HG03342 (cell line): Measurements from ENCODE around the gene NDUFAB1.
"Not testable (repeated sequence)": the region's sequence is repeated elsewhere in the genome, so short reads cannot be mapped to it uniquely, and the experiment has no call there.

Experiments used
- ATAC-seq: cut with Tn5 transposase; IDR thresholded peaks from one replicate; pipeline ENCODE4 v1.9.1; 2021; ENCODE audit warnings: mild to moderate bottlenecking, moderate library complexity; ENCODE audit not compliant: unreplicated experiment

The NDUFAB1 gene

DNA sequence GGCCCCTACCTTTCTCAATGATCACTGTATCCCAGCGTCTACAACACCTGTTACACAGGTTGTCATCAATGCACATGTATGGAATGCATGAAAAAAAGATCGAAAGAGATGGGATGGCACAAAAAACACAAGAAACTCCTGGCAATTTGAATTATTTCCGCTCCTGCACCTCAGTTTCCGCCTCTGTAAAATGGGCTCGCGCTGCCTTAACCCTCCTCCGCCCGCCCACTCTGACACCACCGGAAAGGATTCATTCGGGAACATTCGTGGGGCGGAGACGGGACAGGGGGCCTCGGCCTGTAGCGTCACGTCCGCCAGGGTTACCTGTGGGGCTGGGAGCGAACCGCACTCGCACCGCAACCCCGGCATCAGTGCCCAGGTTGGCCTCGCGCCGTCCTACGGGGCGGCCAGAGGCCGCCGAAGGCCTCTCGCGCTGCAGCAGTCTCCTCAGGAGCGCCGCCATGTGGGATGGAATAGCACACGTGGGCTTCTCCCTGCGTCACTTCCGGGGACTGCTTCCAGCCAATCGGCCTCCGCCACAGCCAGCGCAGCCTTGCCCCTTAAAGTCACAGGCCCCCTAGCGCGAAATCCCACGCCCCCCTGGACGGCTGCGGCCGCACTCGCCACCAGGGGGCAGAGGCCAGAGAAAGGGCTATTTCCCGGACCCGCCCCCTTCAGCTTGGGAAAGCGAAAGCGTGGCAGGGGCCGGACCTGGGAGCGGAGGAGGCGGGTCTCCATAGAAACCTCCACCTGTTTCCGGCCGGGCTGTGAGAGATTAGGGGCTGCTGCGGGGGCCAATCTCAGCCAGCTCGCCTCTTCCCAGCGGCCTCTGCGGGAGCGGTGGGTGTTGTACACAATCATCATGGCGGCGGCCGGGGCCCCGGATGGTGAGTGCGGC, 39.0 kb downstream of the NDUFAB1 start, which contains the start of the genes EARS2 and UBFD1:
Gene EARS2 (minus strand): TSS at position 470 of the 898 bp plus-strand sequence. CDS start 7 bp downstream, at position 463.
Gene UBFD1 (plus strand): TSS at position 847 of the 898 bp plus-strand sequence. CDS start 16 bp downstream, at position 863.
- ATAC-seq: peak; percentile 85

- no peak for ATAC-seq
Measured at GRCh38 chr16:23554536-23554935, 41.6 kb downstream of the NDUFAB1 start.

DNA sequence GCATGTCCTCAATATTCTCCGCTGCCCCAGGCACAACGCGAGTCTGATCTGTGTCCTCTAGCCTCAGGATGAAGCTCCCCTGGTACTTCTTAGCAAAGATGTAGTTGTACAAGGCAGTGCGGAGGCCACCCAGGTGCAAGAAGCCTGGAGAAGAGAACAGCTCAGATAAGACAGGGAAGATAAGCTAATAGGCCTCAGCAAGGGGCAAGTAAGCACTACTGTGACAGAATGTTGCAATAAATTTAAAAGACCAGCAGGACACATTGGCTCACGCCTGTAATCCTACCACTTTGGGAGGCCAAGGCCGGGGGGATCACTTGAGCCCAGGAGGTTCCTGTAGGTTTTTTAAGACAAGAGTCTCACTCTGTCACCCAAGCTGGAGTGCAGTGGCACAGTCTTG, 44.0 kb downstream of the NDUFAB1 start:
- no peak for ATAC-seq

DNA sequence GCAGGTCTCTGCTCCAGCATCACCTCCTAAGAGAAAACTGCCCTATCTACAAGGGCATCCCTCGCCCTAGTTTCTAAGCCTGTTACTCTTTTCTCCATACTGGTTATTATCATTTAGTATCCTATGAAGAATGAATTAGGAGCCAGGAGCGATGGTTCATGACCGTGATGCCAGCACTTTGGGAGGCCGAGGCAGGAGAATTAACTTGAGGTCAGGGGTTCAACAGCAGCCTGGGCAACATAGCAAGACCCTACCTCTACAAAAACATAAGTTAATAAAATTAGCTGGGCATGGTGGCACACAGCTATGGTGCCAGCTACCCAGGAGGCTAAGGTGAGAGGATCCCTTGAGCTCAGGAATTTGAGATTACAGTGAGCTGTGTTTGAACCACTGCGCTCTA, 46.2 kb downstream of the NDUFAB1 start:
- no peak for ATAC-seq

DNA sequence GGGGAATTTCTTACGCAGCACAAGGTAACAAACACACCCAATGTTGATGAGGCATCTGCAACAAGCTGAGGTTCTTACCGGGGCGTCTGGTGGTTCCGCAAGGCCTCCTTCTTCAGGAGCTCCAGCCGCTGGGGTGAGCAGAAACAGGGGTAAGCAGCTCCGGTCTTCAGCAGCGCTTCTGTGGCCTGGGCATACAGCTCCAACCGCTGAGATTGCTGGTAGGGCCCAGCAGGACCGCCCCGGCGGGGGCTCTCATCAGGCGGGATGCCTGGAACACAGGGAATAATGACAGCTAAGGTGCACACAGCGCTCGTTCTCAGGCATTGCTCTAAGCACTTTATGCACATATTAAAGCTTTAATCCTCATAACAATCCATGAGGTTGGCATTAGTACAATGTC, 51.7 kb downstream of the NDUFAB1 start:
- no peak for ATAC-seq

GRCh38 chr16:23540817-23541178, 55.3 kb downstream of the NDUFAB1 start:
- ATAC-seq: not testable (repeated sequence)

DNA sequence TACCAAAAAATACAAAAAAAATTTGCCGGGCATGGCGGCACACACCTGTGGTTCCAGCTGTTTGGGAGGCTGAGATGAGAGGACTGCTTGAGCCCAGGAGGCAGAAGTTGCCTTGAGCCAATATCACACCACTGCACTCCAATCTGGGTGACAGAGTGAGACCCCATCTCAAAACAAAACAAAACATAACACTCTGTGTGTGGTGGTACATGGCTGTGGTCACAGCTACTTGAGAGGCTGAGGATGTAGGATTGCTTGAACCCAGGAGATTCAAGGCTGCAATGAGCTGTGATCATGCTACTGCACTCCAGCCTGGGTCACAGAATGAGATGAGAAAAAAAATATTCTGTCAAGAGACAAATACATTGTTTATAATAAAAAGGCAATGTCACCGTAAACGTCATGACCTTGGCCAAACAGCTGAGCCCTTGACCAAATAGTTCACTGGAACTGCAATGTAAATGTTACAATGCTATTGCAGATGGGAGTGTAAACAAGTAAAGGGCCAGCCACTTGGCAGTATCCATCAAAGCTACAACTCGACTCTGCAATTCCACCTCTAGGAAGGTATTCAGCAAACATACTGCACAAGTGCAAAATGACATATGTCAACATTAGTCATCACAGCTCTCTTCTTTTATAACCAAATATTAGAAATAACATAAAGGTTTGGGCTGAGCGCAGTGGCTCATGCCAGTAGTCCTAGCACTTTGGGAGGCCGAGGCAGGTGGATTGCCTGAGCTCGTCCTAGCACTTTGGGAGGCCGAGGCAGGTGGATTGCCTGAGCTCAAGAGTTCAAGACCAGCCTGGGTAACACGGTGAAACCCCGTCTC, 55.9 kb downstream of the NDUFAB1 start:
- no peak for ATAC-seq

GRCh38 chr16:23538919-23539278, 57.2 kb downstream of the NDUFAB1 start:
- no peak for ATAC-seq

- ATAC-seq: no peak
Measured at GRCh38 chr16:23537390-23537789, 58.7 kb downstream of the NDUFAB1 start.

DNA sequence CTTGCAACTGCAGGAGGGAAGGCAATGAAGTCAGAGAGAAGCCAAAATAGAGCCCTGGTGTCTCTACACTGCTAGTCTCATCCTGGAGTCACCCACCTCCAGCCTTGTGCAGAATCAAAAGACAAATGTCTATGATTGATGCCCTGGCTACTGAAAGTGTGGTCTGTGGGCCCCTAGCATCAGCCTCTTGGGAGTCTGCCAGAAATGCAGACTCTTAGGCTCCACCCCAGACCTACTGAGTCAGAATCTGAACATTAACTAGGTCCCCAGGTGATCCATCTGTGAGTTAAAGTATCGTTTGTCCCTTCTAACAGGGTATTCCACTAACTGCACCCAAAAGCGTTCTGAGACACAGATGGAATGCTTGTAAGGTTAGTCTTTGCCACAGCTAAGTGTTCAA, 60.2 kb downstream of the NDUFAB1 start:
- no peak for ATAC-seq

- ATAC-seq: no peak
Measured at GRCh38 chr16:23534868-23535860, 61.0 kb downstream of the NDUFAB1 start.

- ATAC-seq: no peak
Measured at GRCh38 chr16:23532448-23532847, 63.7 kb downstream of the NDUFAB1 start.
